Activated naive CD8-positive, alpha-beta T cell treated with anti-CD3 and anti-CD28 coated beads for 36 hours (primary cell): ENCODE measurements around the gene TOR1AIP2. TPM values are rescaled to one million over a fixed set of nuclear protein-coding genes. Genes with fewer than 3 reads are reported as not detected.

Experiments used
- total RNA-seq, 2 experiments: library from RNA; stranded (reverse); gene quantifications; one replicate each; pipeline ENCODE4 v1.2.3, GENCODE V29; 2021

The TOR1AIP2 gene
- total RNA-seq, 2 experiments from 2014 or later: 57.1 to 59.0 TPM

Other genes with a start within 250 kb of the TOR1AIP2 start
- gene FAM163A, start 134.5 kb downstream of the TOR1AIP2 start, total RNA-seq: not detected
- 10 to 100 TPM; 54.6 to 56.5 TPM for gene TOR1AIP1, start 4.5 kb upstream of the TOR1AIP2 start, total RNA-seq
- 10 to 100 TPM; 34.4 to 37.6 TPM for gene CEP350, start 77.0 kb upstream of the TOR1AIP2 start, total RNA-seq